Fibroblast of lung (primary cell): Measurements from ENCODE around the gene ZNF841.

Experiments
- CTCF ChIP-seq, 2 donors: IDR thresholded peaks in 1 of 2; conservative IDR thresholded peaks in 1 of 2; 1 replicate in 1 of 2; 2 replicates in 1 of 2; pipeline ENCODE4 v1.5.1; 2011 to 2012; ENCODE audit warnings: low read length in 2 of 2, control low read depth in 1 of 2, inconsistent platforms in 1 of 2, low read depth in 1 of 2, mild to moderate bottlenecking in 1 of 2
- EZH2 ChIP-seq: IDR thresholded peaks from 2 replicates; pipeline ENCODE4 v1.5.1; 2012; ENCODE audit warnings: low read length, control low read depth, mild to moderate bottlenecking; ENCODE audit errors: missing control alignments

DNA sequence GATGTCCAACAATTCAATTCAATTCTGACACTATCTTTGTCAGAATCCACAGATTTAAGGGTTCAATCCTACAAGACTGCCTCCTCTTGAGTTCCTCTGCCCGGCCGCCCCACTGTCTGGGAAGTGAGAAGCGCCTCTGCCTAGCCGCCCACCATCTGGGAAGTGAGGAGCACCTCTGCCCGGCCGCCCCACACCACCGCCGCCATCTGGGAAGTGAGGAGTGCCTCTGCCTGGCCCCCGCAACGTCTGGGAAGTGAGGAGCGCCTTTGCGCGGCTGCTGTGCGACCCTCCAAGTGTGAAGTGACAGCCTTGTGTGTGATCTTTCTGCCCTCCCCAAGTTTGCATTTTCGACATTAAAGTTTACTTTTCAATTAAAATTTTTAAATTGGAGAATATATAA lies 73.4 kb downstream of the ZNF841 start:
- TF ChIP-seq CTCF (conservative IDR thresholded peaks at IDR 0.05 in 1 of 2, IDR thresholded peaks at IDR 0.05 in 1 of 2; ENCODE audit: low read depth in 1 of 2, low read length in 2 of 2) (no peak), EZH2 (no peak)
